ENCODE results near the gene BCAT1. TPM values are rescaled to one million over a fixed set of nuclear protein-coding genes. Genes with fewer than 3 reads are reported as not detected.
A peak's percentile ranks its signal among the peaks of the same experiment; 100 is the strongest.
"Not testable (repeated sequence)": the region's sequence is repeated elsewhere in the genome, so short reads cannot be mapped to it uniquely, and the experiment has no call there.

Gene BCAT1
- polyA plus RNA-seq, 2 donors: 0.38 to 1.0 TPM

- Histone ChIP-seq H3K27ac (ENCODE audit: low read depth in 2 of 2, low read length in 1 of 2) (no peak overlapping the region), H3K36me3 (ENCODE audit: control insufficient read depth in 2 of 2, insufficient read depth in 2 of 2, low read length in 1 of 2) (no peaks in the 10 kb centered on the region), H3K4me1 (ENCODE audit: control insufficient read depth in 2 of 2, insufficient read depth in 2 of 2, low read length in 1 of 2) (no peaks in the 10 kb centered on the region), H3K27me3 (ENCODE audit: control insufficient read depth in 1 of 2, insufficient read depth in 2 of 2, low read length in 2 of 2) (no peaks in the 10 kb centered on the region), H3K4me3 (ENCODE audit: low read depth in 1 of 2, low read length in 2 of 2) (no peak overlapping the region), H3K9me3 (ENCODE audit: control insufficient read depth in 2 of 2, insufficient read depth in 1 of 2, low read depth in 1 of 2, low read length in 1 of 2) (peaks cover 0 to 3% of the 10 kb centered on the region in 2 donors)
- WGBS, 2 donors: 14 to 63% methylated on average over 2 of the region's 2 CpGs
Measured at GRCh38 chr12:24960222-24960855, 11.4 kb upstream of the BCAT1 start.

GRCh38 chr12:24956351-24956750 lies 7.5 kb upstream of the BCAT1 start:
- H3K27me3 ChIP-seq (ENCODE audit: control insufficient read depth in 1 of 2, insufficient read depth in 2 of 2, low read length in 2 of 2); H3K9me3 ChIP-seq (ENCODE audit: control insufficient read depth in 2 of 2, insufficient read depth in 1 of 2, low read depth in 1 of 2, low read length in 1 of 2); H3K36me3 ChIP-seq (ENCODE audit: control insufficient read depth in 2 of 2, insufficient read depth in 2 of 2, low read length in 1 of 2); H3K4me1 ChIP-seq (ENCODE audit: control insufficient read depth in 2 of 2, insufficient read depth in 2 of 2, low read length in 1 of 2); H3K27ac ChIP-seq (ENCODE audit: low read depth in 2 of 2, low read length in 1 of 2); H3K4me3 ChIP-seq (ENCODE audit: low read depth in 1 of 2, low read length in 2 of 2): not testable (repeated sequence)
- WGBS, 2 donors: 90 to 92% methylated on average over 6 of the region's 6 CpGs

DNA sequence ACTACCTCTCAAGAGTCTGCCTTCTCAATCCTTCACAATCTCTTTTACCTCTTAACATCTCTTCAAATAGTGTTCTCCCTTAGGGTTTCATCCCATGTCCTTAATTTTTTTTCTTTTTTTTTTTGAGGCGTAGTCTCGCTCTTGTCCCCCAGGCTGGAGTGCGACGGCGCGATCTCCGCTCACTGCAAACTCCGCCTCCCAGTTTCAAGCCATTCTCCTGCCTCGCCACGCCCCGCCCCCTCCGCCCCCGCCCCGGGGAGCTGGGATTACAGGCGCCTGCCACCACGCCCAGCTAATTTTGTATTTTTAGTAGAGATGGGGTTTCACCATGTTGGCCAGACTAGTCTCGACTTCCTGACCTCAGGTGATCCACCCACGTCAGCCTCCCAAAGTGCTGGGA lies 7.0 kb upstream of the BCAT1 start:
- H3K4me3 ChIP-seq (ENCODE audit: low read depth in 1 of 2, low read length in 2 of 2): no peak overlapping the region

GRCh38 chr12:24955389-24955788 lies 6.5 kb upstream of the BCAT1 start:
- WGBS, 2 donors: 85 to 88% methylated on average over 3 of the region's 3 CpGs
- H3K9me3 ChIP-seq (ENCODE audit: control insufficient read depth in 2 of 2, insufficient read depth in 1 of 2, low read depth in 1 of 2, low read length in 1 of 2): peaks cover 0 to under 1% of the 10 kb centered on the region in 2 donors

More for the DNA sequence above, 7.0 kb upstream of the BCAT1 start:
- Histone ChIP-seq H3K9me3 (ENCODE audit: control insufficient read depth in 2 of 2, insufficient read depth in 1 of 2, low read depth in 1 of 2, low read length in 1 of 2) (peaks cover 0 to 3% of the 10 kb centered on the region in 2 donors), H3K36me3 (ENCODE audit: control insufficient read depth in 2 of 2, insufficient read depth in 2 of 2, low read length in 1 of 2) (no peaks in the 10 kb centered on the region), H3K4me1 (ENCODE audit: control insufficient read depth in 2 of 2, insufficient read depth in 2 of 2, low read length in 1 of 2) (no peaks in the 10 kb centered on the region), H3K27me3 (ENCODE audit: control insufficient read depth in 1 of 2, insufficient read depth in 2 of 2, low read length in 2 of 2) (no peaks in the 10 kb centered on the region), H3K27ac (ENCODE audit: low read depth in 2 of 2, low read length in 1 of 2) (no peak overlapping the region)
- 86 to 96% methylated on average over 18 of the region's 18 CpGs for WGBS, 2 donors

DNA sequence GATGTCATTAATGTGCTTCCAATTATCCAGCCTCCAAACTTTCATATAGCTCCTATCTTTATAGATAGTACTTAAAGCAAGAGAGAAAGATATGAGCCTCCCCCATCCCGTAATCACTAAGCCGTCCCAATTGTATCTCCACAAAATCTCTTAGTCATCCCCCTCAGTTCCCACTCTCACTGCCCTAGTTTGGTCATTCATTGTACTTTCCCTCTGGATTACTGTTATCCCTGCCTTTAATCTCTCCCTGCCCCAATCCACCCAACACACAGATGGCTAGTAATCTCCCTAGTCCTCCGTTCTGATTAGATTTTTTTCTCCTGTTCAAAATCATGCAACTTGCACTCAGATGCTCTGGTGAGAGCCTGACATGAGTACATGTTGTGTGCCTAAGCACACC lies 5.4 kb upstream of the BCAT1 start:
- Histone ChIP-seq H3K27me3 (ENCODE audit: control insufficient read depth in 1 of 2, insufficient read depth in 2 of 2, low read length in 2 of 2) (no peaks in the 10 kb centered on the region), H3K27ac (ENCODE audit: low read depth in 2 of 2, low read length in 1 of 2) (no peak overlapping the region)
- WGBS, 2 donors: 85 to 87% methylated on average over 3 of the region's 3 CpGs

More at GRCh38 chr12:24955389-24955788, 6.5 kb upstream of the BCAT1 start:
- no peaks in the 10 kb centered on the region for H3K27me3 ChIP-seq (ENCODE audit: control insufficient read depth in 1 of 2, insufficient read depth in 2 of 2, low read length in 2 of 2)
- no peaks in the 10 kb centered on the region for H3K36me3 ChIP-seq (ENCODE audit: control insufficient read depth in 2 of 2, insufficient read depth in 2 of 2, low read length in 1 of 2)
- no peaks in the 10 kb centered on the region for H3K4me1 ChIP-seq (ENCODE audit: control insufficient read depth in 2 of 2, insufficient read depth in 2 of 2, low read length in 1 of 2)
- no peak overlapping the region for H3K4me3 ChIP-seq (ENCODE audit: low read depth in 1 of 2, low read length in 2 of 2)
- no peak overlapping the region for H3K27ac ChIP-seq (ENCODE audit: low read depth in 2 of 2, low read length in 1 of 2)

GRCh38 chr12:24952389-24952788 lies 3.5 kb upstream of the BCAT1 start:
- peaks cover 0 to 4% of the 10 kb centered on the region in 2 donors for H3K4me1 ChIP-seq (ENCODE audit: control insufficient read depth in 2 of 2, insufficient read depth in 2 of 2, low read length in 1 of 2)
- WGBS, 2 donors: 74 to 78% methylated on average over 1 of the region's 1 CpG
- no peaks in the 10 kb centered on the region for H3K27me3 ChIP-seq (ENCODE audit: control insufficient read depth in 1 of 2, insufficient read depth in 2 of 2, low read length in 2 of 2)
- H3K4me3 ChIP-seq (ENCODE audit: low read depth in 1 of 2, low read length in 2 of 2): no peak overlapping the region
- H3K9me3 ChIP-seq (ENCODE audit: control insufficient read depth in 2 of 2, insufficient read depth in 1 of 2, low read depth in 1 of 2, low read length in 1 of 2): no peaks in the 10 kb centered on the region
- H3K27ac ChIP-seq (ENCODE audit: low read depth in 2 of 2, low read length in 1 of 2): no peak overlapping the region
- H3K36me3 ChIP-seq (ENCODE audit: control insufficient read depth in 2 of 2, insufficient read depth in 2 of 2, low read length in 1 of 2): no peaks in the 10 kb centered on the region

More for the DNA sequence above, 5.4 kb upstream of the BCAT1 start:
- Histone ChIP-seq H3K9me3 (ENCODE audit: control insufficient read depth in 2 of 2, insufficient read depth in 1 of 2, low read depth in 1 of 2, low read length in 1 of 2) (no peaks in the 10 kb centered on the region), H3K36me3 (ENCODE audit: control insufficient read depth in 2 of 2, insufficient read depth in 2 of 2, low read length in 1 of 2) (no peaks in the 10 kb centered on the region), H3K4me1 (ENCODE audit: control insufficient read depth in 2 of 2, insufficient read depth in 2 of 2, low read length in 1 of 2) (no peaks in the 10 kb centered on the region), H3K4me3 (ENCODE audit: low read depth in 1 of 2, low read length in 2 of 2) (no peak overlapping the region)

DNA sequence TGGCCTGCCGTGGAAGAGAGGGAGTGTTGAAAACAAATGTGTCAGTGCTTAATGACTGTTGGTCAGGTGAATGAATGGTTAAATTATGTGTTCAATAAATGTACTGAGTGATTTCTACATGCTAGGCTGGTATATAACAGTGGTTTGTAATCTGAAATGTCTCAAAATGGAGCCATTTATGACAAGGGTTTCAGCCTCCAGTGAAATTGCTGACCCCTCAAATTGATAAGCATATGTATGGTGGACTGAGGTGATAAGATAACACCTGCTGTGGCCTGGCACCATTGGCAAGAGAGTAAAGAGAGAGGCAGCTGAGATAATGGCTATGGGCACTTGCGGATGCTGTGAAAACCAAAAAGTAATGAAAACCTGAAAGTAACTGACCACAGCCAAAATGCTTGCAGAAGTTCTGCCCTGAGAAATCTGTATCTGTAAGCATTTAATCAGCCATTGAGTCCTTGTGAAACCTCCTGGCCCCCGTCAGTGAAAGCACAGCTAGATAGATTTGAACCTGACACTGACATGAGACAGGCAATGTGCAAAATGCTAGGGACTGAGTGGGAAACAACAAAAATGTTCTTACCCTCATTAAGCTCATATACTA lies 1.4 kb upstream of the BCAT1 start:
- Histone ChIP-seq H3K4me1 (ENCODE audit: control insufficient read depth in 2 of 2, insufficient read depth in 2 of 2, low read length in 1 of 2) (peaks cover 0 to 4% of the 10 kb centered on the region in 2 donors), H3K9me3 (ENCODE audit: control insufficient read depth in 2 of 2, insufficient read depth in 1 of 2, low read depth in 1 of 2, low read length in 1 of 2) (no peaks in the 10 kb centered on the region), H3K27ac (ENCODE audit: low read depth in 2 of 2, low read length in 1 of 2) (no peak overlapping the region), H3K36me3 (ENCODE audit: control insufficient read depth in 2 of 2, insufficient read depth in 2 of 2, low read length in 1 of 2) (no peaks in the 10 kb centered on the region), H3K4me3 (ENCODE audit: low read depth in 1 of 2, low read length in 2 of 2) (no peak overlapping the region), H3K27me3 (ENCODE audit: control insufficient read depth in 1 of 2, insufficient read depth in 2 of 2, low read length in 2 of 2) (no peaks in the 10 kb centered on the region)
- 70 to 71% methylated on average over 3 of the region's 3 CpGs for WGBS, 2 donors

GRCh38 chr12:24948420-24948756 lies 513 bp downstream of the BCAT1 start:
- H3K9me3 ChIP-seq (ENCODE audit: control insufficient read depth in 2 of 2, insufficient read depth in 1 of 2, low read depth in 1 of 2, low read length in 1 of 2): no peaks in the 10 kb centered on the region
- no peaks in the 10 kb centered on the region for H3K36me3 ChIP-seq (ENCODE audit: control insufficient read depth in 2 of 2, insufficient read depth in 2 of 2, low read length in 1 of 2)
- peak overlapping the region; percentile 31 to 35 for H3K4me3 ChIP-seq (ENCODE audit: low read depth in 1 of 2, low read length in 2 of 2)
- H3K27ac ChIP-seq (ENCODE audit: low read depth in 2 of 2, low read length in 1 of 2): no peak overlapping the region
- 1% methylated on average over 14 of the region's 14 CpGs for WGBS, 2 donors
- no peaks in the 10 kb centered on the region for H3K27me3 ChIP-seq (ENCODE audit: control insufficient read depth in 1 of 2, insufficient read depth in 2 of 2, low read length in 2 of 2)
- peaks cover 0 to 4% of the 10 kb centered on the region in 2 donors for H3K4me1 ChIP-seq (ENCODE audit: control insufficient read depth in 2 of 2, insufficient read depth in 2 of 2, low read length in 1 of 2)

- H3K36me3 ChIP-seq (ENCODE audit: control insufficient read depth in 2 of 2, insufficient read depth in 2 of 2, low read length in 1 of 2): no peaks in the 10 kb centered on the region
- no peaks in the 10 kb centered on the region for H3K27me3 ChIP-seq (ENCODE audit: control insufficient read depth in 1 of 2, insufficient read depth in 2 of 2, low read length in 2 of 2)
- H3K9me3 ChIP-seq (ENCODE audit: control insufficient read depth in 2 of 2, insufficient read depth in 1 of 2, low read depth in 1 of 2, low read length in 1 of 2): no peaks in the 10 kb centered on the region
- H3K4me1 ChIP-seq (ENCODE audit: control insufficient read depth in 2 of 2, insufficient read depth in 2 of 2, low read length in 1 of 2): peaks cover 0 to 4% of the 10 kb centered on the region in 2 donors
- WGBS, 2 donors: 41 to 56% methylated on average over 12 of the region's 12 CpGs
- H3K27ac ChIP-seq (ENCODE audit: low read depth in 2 of 2, low read length in 1 of 2): no peak overlapping the region
- peak overlapping the region in 1 of 2 donors; percentile 35 for H3K4me3 ChIP-seq (ENCODE audit: low read depth in 1 of 2, low read length in 2 of 2)
Measured at GRCh38 chr12:24947541-24948419, 1.1 kb downstream of the BCAT1 start.

All from esophagus (tissue), 2 donors.